ENCODE measurements around the gene GPR137B. TPM values are rescaled to one million over a fixed set of nuclear protein-coding genes. Genes with fewer than 3 reads are reported as not detected.
"Not testable (repeated sequence)": the region's sequence is repeated elsewhere in the genome, so short reads cannot be mapped to it uniquely, and the experiment has no call there.

The GPR137B gene
- total RNA-seq, 3 donors from 2014 or later = 6.0 to 13.3 (median 8.5) TPM

GRCh38 chr1:236155841-236156503, 13.6 kb downstream of the GPR137B start:
- ATAC-seq (no peak), DNase-seq (no peak)
- Histone ChIP-seq H3K9me3 (no peaks in the 10 kb centered on the region), H3K4me1 (ENCODE audit: low read depth) (no peaks in the 10 kb centered on the region), H3K36me3 (ENCODE audit: low read depth) (no peaks in the 10 kb centered on the region), H3K4me3 (no peak overlapping the region)
- no peak for TF ChIP-seq CTCF (IDR thresholded peaks at IDR 0.05)
- intact Hi-C loops (cut with DNase I, micrococcal nuclease) = no loop called here

GRCh38 chr1:236156512-236157208, 14.3 kb downstream of the GPR137B start:
- no peak for TF ChIP-seq CTCF (IDR thresholded peaks at IDR 0.05)
- DNase-seq = peak in 1 of 3 donors; percentile 45

GRCh38 chr1:236158072-236158471, 15.7 kb downstream of the GPR137B start:
- H3K4me1 ChIP-seq (ENCODE audit: low read depth) = not testable (repeated sequence)

More at GRCh38 chr1:236156512-236157208, 14.3 kb downstream of the GPR137B start:
- Histone ChIP-seq H3K4me1 (ENCODE audit: low read depth) (no peaks in the 10 kb centered on the region), H3K36me3 (ENCODE audit: low read depth) (no peaks in the 10 kb centered on the region), H3K9me3 (peaks cover 5% of the 10 kb centered on the region), H3K4me3 (no peak overlapping the region)
- intact Hi-C loops (cut with DNase I, micrococcal nuclease) = no loop called here
- peak; percentile 75 for ATAC-seq

GRCh38 chr1:236158719-236159118, 16.4 kb downstream of the GPR137B start:
- no peaks in the 10 kb centered on the region for H3K4me1 ChIP-seq (ENCODE audit: low read depth)
- intact Hi-C loops (cut with DNase I, micrococcal nuclease) = no loop called here
- ATAC-seq (no peak), DNase-seq (no peak)
- H3K4me3 ChIP-seq = no peak overlapping the region
- peaks cover 13% of the 10 kb centered on the region for H3K9me3 ChIP-seq
- no peak for TF ChIP-seq CTCF (IDR thresholded peaks at IDR 0.05)
- no peaks in the 10 kb centered on the region for H3K36me3 ChIP-seq (ENCODE audit: low read depth)

More at GRCh38 chr1:236158072-236158471, 15.7 kb downstream of the GPR137B start:
- DNase-seq; H3K4me3 ChIP-seq; ATAC-seq; H3K36me3 ChIP-seq (ENCODE audit: low read depth); intact Hi-C loops (cut with DNase I, micrococcal nuclease): not testable (repeated sequence)
- peaks cover 13% of the 10 kb centered on the region for H3K9me3 ChIP-seq

GRCh38 chr1:236159704-236160539, 17.6 kb downstream of the GPR137B start:
- no peaks in the 10 kb centered on the region for H3K4me1 ChIP-seq (ENCODE audit: low read depth)
- TF ChIP-seq CTCF (IDR thresholded peaks at IDR 0.05) = no peak
- H3K4me3 ChIP-seq = no peak overlapping the region
- peaks cover 13% of the 10 kb centered on the region for H3K9me3 ChIP-seq
- peak; percentile 73 for ATAC-seq
- H3K36me3 ChIP-seq (ENCODE audit: low read depth) = no peaks in the 10 kb centered on the region
- peak in 1 of 3 donors; percentile 62 for DNase-seq
- intact Hi-C loops (cut with DNase I, micrococcal nuclease) = no loop called here

All from mucosa of descending colon (tissue), 3 donors.